ENCODE measurements around the gene FUT2.

DNA sequence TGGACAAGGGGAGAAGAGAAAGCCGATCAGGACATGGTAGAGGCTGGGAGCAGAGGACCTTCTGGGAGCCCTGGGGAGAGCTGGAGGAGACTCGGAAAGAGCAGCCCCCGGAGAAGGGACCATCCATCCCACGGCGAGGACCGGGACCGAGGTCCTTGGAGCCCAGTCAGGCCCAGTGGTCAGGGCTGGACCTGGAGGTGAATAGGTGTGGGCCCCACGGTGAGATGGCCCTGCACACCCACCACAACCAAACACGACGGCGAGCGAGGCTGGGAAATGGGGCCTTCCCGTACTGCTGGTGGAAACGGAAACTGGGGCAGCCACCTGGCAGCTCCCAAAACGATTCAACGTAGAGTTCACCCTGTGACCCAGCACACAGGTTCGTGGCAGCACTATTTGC is 19.3 kb upstream of the FUT2 start:
- TF ChIP-seq, protein P1, sequence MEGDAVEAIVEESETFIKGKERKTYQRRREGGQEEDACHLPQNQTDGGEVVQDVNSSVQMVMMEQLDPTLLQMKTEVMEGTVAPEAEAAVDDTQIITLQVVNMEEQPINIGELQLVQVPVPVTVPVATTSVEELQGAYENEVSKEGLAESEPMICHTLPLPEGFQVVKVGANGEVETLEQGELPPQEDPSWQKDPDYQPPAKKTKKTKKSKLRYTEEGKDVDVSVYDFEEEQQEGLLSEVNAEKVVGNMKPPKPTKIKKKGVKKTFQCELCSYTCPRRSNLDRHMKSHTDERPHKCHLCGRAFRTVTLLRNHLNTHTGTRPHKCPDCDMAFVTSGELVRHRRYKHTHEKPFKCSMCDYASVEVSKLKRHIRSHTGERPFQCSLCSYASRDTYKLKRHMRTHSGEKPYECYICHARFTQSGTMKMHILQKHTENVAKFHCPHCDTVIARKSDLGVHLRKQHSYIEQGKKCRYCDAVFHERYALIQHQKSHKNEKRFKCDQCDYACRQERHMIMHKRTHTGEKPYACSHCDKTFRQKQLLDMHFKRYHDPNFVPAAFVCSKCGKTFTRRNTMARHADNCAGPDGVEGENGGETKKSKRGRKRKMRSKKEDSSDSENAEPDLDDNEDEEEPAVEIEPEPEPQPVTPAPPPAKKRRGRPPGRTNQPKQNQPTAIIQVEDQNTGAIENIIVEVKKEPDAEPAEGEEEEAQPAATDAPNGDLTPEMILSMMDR (conservative IDR thresholded peaks at IDR 0.05; ENCODE audit: low read length): no peak
- no peak for TF ChIP-seq EZH2phosphoT487 (IDR thresholded peaks at IDR 0.05; ENCODE audit: borderline replicate concordance)

Measured in Loucy (cell line).